GM23248 (cell line): ENCODE results near the gene DNAH14. TPM values are rescaled to one million over a fixed set of nuclear protein-coding genes. Genes with fewer than 3 reads are reported as not detected.
"Not testable (repeated sequence)": the region's sequence is repeated elsewhere in the genome, so short reads cannot be mapped to it uniquely, and the experiment has no call there.

ENCODE experiments used
- DNase-seq: peaks from one replicate; pipeline ENCODE4 v3.0.0-alpha.2; 2015
- H2AFZ ChIP-seq: fragments of 200-600 bp; sonication (generic); 2 replicates; pipeline ENCODE4 v1.6.1; 2016; ENCODE audit warnings: antibody characterized with exemption
- H3F3A ChIP-seq: fragments of 200-600 bp; sonication (generic); 2 replicates; pipeline ENCODE4 v1.6.1; 2016; ENCODE audit warnings: mild to moderate bottlenecking, antibody characterized with exemption, mixed run types; ENCODE audit not compliant: insufficient read depth
- H3K27ac ChIP-seq: fragments of 200-600 bp; sonication (generic); 2 replicates; pipeline ENCODE4 v1.5.1; 2016; ENCODE audit warnings: mild to moderate bottlenecking
- H3K27me3 ChIP-seq: fragments of 200-600 bp; sonication (generic); replicated peaks from 2 replicates; pipeline ENCODE4 v1.6.1; 2016; ENCODE audit warnings: mild to moderate bottlenecking; ENCODE audit not compliant: insufficient read depth
- H3K36me3 ChIP-seq: fragments of 200-600 bp; sonication (generic); 2 replicates; pipeline ENCODE4 v1.6.1; 2016; ENCODE audit warnings: low read depth, mild to moderate bottlenecking
- H3K4me1 ChIP-seq: fragments of 200-600 bp; sonication (generic); 2 replicates; pipeline ENCODE4 v1.6.1; 2016; ENCODE audit warnings: mild to moderate bottlenecking; ENCODE audit not compliant: insufficient read depth
- H3K4me2 ChIP-seq: fragments of 200-600 bp; sonication (generic); one replicate; pipeline ENCODE4 v1.6.1; 2016; ENCODE audit warnings: mild to moderate bottlenecking; ENCODE audit not compliant: unreplicated experiment
- H3K4me3 ChIP-seq: fragments of 200-600 bp; sonication (generic); 2 replicates; pipeline ENCODE4 v1.5.1; 2016; ENCODE audit warnings: mild to moderate bottlenecking
- H3K79me2 ChIP-seq: fragments of 200-600 bp; sonication (generic); 2 replicates; pipeline ENCODE4 v1.6.1; 2016; ENCODE audit warnings: mild to moderate bottlenecking; ENCODE audit not compliant: insufficient read depth
- H3K9ac ChIP-seq: fragments of 200-600 bp; sonication (generic); 2 replicates; pipeline ENCODE4 v1.6.1; 2016; ENCODE audit warnings: mild to moderate bottlenecking
- H3K9me2 ChIP-seq: fragments of 200-600 bp; sonication (generic); 2 replicates; pipeline ENCODE4 v1.6.1; 2016; ENCODE audit warnings: mixed run types, mild to moderate bottlenecking, moderate library complexity; ENCODE audit not compliant: insufficient read depth
- H3K9me3 ChIP-seq: fragments of 200-600 bp; sonication (generic); one replicate; pipeline ENCODE4 v1.6.1; 2017; ENCODE audit warnings: low read depth
- H4K20me1 ChIP-seq: fragments of 200-600 bp; sonication (generic); 2 replicates; pipeline ENCODE4 v1.6.0; 2016; ENCODE audit not compliant: insufficient read depth
- EZH2 ChIP-seq: fragments of 200-600 bp; sonication (generic); IDR thresholded peaks from 2 replicates; pipeline ENCODE4 v1.6.1; 2018; ENCODE audit warnings: antibody characterized with exemption, mild to moderate bottlenecking; ENCODE audit not compliant: insufficient read depth, poor library complexity, severe bottlenecking
- EZH2phosphoT487 ChIP-seq: fragments of 200-600 bp; sonication (generic); IDR thresholded peaks from 2 replicates; pipeline ENCODE4 v1.6.1; 2018; ENCODE audit warnings: antibody characterized with exemption, moderate library complexity, mild to moderate bottlenecking, low read depth; ENCODE audit not compliant: insufficient read depth
- WGBS, 2 experiments: methylation state at CpG; one replicate each; pipeline ENCODE4 v1.1.6; 2015 to 2017; ENCODE audit warnings: low lambda C conversion rate in 2 of 2, low coverage in 1 of 2; ENCODE audit errors: missing lambda C conversion rate in 2 of 2; 5-methylcytosine and 5-hydroxymethylcytosine counted together
- in situ Hi-C: fragments of 300-500 bp; cut with MboI; formaldehyde crosslinking; loops from 2 replicates; pipeline ENCODE4 v1.15.0; 2020
- polyA plus RNA-seq: library from polyadenylated mRNA; unstranded; fragments of >200 nt; fragmentation: Nextera tagmentation; extraction: Ambion mirVana; gene quantifications from 2 replicates; pipeline ENCODE4 v1.2.1, GENCODE V29; 2016
- total RNA-seq: library from RNA; depleted of rRNA; stranded (reverse); fragments of >200 nt; shearing (Covaris generic); gene quantifications from 2 replicates; pipeline ENCODE4 v1.2.3, GENCODE V29; 2014

Gene DNAH14
- total and polyA plus RNA-seq, 2 experiments from 2014 or later = 9.9 to 20.8 TPM

DNA sequence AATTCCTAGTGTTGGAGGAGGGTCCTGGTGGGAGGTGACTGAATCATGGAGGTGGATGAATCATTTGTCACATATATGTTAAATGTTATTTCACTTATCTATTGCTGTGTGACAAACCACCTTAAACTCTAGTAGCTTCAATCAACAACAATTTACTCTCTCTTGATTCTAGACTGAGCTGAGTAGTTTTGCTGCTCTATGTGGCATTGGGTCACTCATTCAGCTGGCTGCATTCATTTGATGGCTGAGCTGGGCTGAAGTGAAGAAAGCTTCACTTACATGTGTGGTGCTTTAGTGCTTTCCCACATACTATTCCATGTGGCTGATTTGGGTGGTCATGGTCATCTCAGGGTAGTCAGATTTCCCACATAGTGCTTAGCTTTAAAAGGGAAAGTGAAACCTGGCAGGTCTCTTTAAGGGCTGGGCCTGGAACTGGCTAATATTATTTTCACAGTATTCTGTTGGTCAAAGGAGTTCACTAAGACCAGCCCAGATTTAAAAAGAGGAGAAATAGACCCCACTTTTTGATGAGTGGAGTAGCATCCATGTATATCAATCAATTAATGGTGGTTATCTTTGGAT, 10.5 kb downstream of the DNAH14 start:
- H2AFZ ChIP-seq = no peak overlapping the region
- H3K9ac ChIP-seq = no peak overlapping the region
- no peak for TF ChIP-seq EZH2
- TF ChIP-seq EZH2phosphoT487 = no peak
- no peak overlapping the region for H3K4me3 ChIP-seq
- no peaks in the 10 kb centered on the region for H4K20me1 ChIP-seq
- H3K27ac ChIP-seq = no peak overlapping the region
- no peak for DNase-seq
- H3K79me2 ChIP-seq = no peaks in the 10 kb centered on the region
- in situ Hi-C loops = no loop called here
- no peaks in the 10 kb centered on the region for H3K27me3 ChIP-seq
- H3K4me1 ChIP-seq = no peaks in the 10 kb centered on the region
- H3K9me3 ChIP-seq = no peaks in the 10 kb centered on the region
- no peaks in the 10 kb centered on the region for H3K36me3 ChIP-seq
- H3K9me2 ChIP-seq = no peaks in the 10 kb centered on the region
- no peak overlapping the region for H3K4me2 ChIP-seq
- H3F3A ChIP-seq = no peaks in the 10 kb centered on the region

DNA sequence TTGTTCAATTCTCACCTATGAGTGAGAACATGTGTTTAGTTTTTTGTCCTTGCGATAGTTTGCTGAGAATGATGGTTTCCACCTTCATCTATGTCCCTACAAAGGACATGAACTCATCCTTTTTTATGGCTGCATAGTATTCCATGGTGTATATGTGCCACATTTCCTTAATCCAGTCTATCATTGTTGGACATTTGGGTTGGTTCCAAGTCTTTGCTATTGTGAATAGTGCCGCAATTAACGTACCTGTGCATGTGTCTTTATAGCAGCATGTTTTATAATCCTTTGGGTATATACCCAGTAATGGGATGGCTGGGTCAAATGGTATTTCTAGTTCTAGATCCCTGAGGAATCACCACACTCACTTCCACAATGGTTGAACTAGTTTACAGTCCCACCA, 11.3 kb downstream of the DNAH14 start:
- H3K27ac ChIP-seq, DNase-seq, H3K79me2 ChIP-seq, H3K36me3 ChIP-seq, H2AFZ ChIP-seq, H3K27me3 ChIP-seq, H3F3A ChIP-seq, H3K4me3 ChIP-seq, H4K20me1 ChIP-seq, H3K9me3 ChIP-seq, H3K9me2 ChIP-seq, in situ Hi-C loops, H3K4me2 ChIP-seq, H3K4me1 ChIP-seq, H3K9ac ChIP-seq: not testable (repeated sequence)
- WGBS, 2 experiments = 90 to 96% methylated on average over 3 of the region's 3 CpGs

DNA sequence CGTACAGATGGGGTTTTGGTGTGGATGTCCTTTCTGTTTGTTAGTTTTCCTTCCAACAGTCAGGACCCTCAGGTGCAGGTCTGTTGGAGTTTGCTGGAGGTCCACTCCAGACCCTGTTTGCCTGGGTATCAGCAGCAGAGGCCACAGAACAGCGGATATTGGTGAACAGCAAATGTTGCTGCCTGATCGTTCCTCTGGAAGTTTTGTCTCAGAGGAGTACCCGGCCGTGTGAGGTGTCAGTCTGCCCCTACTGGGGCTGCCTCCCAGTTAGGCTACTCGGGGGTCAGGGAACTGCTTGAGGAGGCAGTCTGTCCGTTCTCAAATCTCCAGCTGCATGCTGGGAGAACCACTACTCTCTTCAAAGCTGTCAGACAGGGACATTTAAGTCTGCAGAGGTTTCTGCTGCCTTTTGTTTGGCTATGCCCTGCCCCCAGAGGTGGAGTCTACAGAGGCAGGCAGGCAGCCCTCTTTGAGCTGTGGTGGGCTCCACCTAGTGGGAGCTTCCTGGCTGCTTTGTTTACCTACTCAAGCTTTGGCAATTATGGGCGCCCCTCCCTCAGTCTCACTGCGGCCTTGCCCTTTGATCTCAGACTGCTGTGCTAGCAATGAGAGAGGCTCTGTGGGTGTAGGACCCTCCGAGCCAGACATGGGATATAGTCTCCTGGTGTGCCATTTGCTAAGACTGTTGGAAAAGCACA, 16.3 kb downstream of the DNAH14 start:
- 68 to 71% methylated on average over 10 of the region's 10 CpGs for WGBS, 2 experiments
- H3K4me3 ChIP-seq, H3K36me3 ChIP-seq, H3K9me3 ChIP-seq, H3F3A ChIP-seq, H3K9me2 ChIP-seq, H3K27ac ChIP-seq, H3K79me2 ChIP-seq, H2AFZ ChIP-seq, H4K20me1 ChIP-seq, DNase-seq, H3K4me1 ChIP-seq, H3K27me3 ChIP-seq, H3K4me2 ChIP-seq, H3K9ac ChIP-seq: not testable (repeated sequence)
- in situ Hi-C loops = loop anchor here (5.0 kb wide), 1 partner anchor 117 kb away; no protein-coding TSS in a partner anchor

DNA sequence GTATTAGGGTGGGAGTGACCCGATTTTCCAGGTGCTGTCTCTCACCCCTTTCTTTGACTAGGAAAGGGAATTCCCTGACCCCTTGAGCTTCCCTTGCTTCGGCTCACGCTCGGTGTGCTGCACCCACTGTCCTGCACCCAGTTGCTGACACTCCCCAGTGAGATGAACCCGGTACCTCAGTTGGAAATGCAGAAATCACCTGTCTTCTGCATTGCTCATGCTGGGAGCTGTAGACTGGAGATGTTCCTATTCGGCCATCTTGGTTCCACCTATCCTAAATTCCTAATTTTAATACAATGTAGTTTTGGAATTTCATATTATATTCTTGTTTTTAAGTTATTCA, 16.8 kb downstream of the DNAH14 start:
- H3F3A ChIP-seq, H3K9me3 ChIP-seq, H3K27ac ChIP-seq, DNase-seq, H3K27me3 ChIP-seq, H2AFZ ChIP-seq, H3K9me2 ChIP-seq, H4K20me1 ChIP-seq, H3K4me1 ChIP-seq, H3K4me2 ChIP-seq, H3K79me2 ChIP-seq, H3K36me3 ChIP-seq, H3K9ac ChIP-seq, H3K4me3 ChIP-seq: not testable (repeated sequence)
- 89 to 95% methylated on average over 6 of the region's 6 CpGs for WGBS, 2 experiments
- in situ Hi-C loops = loop anchor here (5.0 kb wide), 1 partner anchor 116 kb away; no protein-coding TSS in a partner anchor

DNA sequence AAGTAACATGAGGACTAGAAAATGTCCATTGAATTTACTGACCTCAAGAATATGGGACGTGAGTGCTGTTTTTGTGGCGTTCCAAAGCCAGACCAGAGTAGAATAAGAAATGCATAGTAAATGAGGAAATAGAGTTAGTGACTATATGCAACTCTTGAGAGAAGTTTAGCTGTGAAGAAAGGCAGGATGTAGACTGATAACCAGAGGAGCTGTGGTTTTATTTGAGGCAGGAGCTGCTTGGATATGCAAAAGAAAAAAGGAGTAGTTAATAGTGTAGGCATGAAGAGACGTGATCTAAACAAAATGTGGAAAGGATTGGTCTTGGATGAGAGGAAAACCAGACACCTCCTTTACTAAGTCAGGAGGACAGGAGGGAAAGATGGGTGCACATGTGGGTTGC, 28.2 kb downstream of the DNAH14 start:
- Histone ChIP-seq H3K4me1 (no peaks in the 10 kb centered on the region), H3K27me3 (no peaks in the 10 kb centered on the region), H3F3A (no peaks in the 10 kb centered on the region), H3K9me3 (no peaks in the 10 kb centered on the region), H3K9me2 (no peaks in the 10 kb centered on the region), H3K27ac (no peak overlapping the region), H3K36me3 (no peaks in the 10 kb centered on the region; the same call in 1 of the 2 replicates), H4K20me1 (no peaks in the 10 kb centered on the region), H2AFZ (no peak overlapping the region), H3K79me2 (no peaks in the 10 kb centered on the region), H3K4me2 (no peak overlapping the region), H3K9ac (no peak overlapping the region), H3K4me3 (no peak overlapping the region)
- TF ChIP-seq EZH2phosphoT487 = no peak
- no peak for TF ChIP-seq EZH2
- DNase-seq = no peak
- WGBS, 2 experiments = 94% methylated on average over 3 of the region's 3 CpGs
- in situ Hi-C loops = no loop called here
